Testis (tissue), 3 donors: ENCODE results near the gene UBE2E2. TPM values are rescaled to one million over a fixed set of nuclear protein-coding genes. Genes with fewer than 3 reads are reported as not detected.

ENCODE experiments used
- DNase-seq: peaks from one replicate; pipeline ENCODE4 v3.0.0-alpha.2; 2019
- H3K27ac ChIP-seq, 2 donors: fragments of 200-600 bp; sonication (generic); one replicate each; pipeline ENCODE4 v1.5.1; 2019
- H3K27me3 ChIP-seq: fragments of 200-600 bp; sonication (generic); one replicate; pipeline ENCODE4 v1.5.1; 2019
- H3K36me3 ChIP-seq: fragments of 200-600 bp; sonication (generic); one replicate; pipeline ENCODE4 v1.5.1; 2017; ENCODE audit warnings: low read depth; ENCODE audit errors: missing control alignments
- H3K4me1 ChIP-seq: fragments of 200-600 bp; sonication (generic); one replicate; pipeline ENCODE4 v1.5.1; 2019
- H3K4me3 ChIP-seq, 2 donors: fragments of 200-600 bp; sonication (generic); one replicate each; pipeline ENCODE4 v1.5.1; 2017 to 2019
- H3K9me3 ChIP-seq: fragments of 200-600 bp; sonication (generic); one replicate; pipeline ENCODE4 v1.5.1; 2017
- CTCF ChIP-seq, 3 experiments: fragments of 450-650 bp in 2 of 3; fragments of 200-600 bp in 1 of 3; sonication (generic) in 1 of 3; IDR thresholded peaks; one replicate each; pipeline ENCODE4 v1.5.1; 2016 to 2019; ENCODE audit warnings: antibody characterized with exemption in 3 of 3, mild to moderate bottlenecking in 2 of 3, moderate library complexity in 1 of 3
- POLR2A ChIP-seq: fragments of 450-650 bp; IDR thresholded peaks from one replicate; pipeline ENCODE4 v1.6.1; 2017; ENCODE audit warnings: antibody characterized with exemption, mild to moderate bottlenecking, moderate library complexity
- WGBS, 2 donors: methylation state at CpG; one replicate each; pipeline ENCODE4 v1.1.5; 2018; 5-methylcytosine and 5-hydroxymethylcytosine counted together
- intact Hi-C: fragments of 100-400 bp; cut with DNase I; formaldehyde crosslinking; loops from one replicate; pipeline ENCODE4 v1.15.1; 2023; ENCODE audit warnings: low total_unique reads
- polyA plus RNA-seq: library from polyadenylated mRNA; stranded (reverse); fragments of 350-450 nt; fragmentation: Illumina TruSeq; extraction: RNeasy Lipid Tissue Mini Kit (QIAGEN cat#74804); gene quantifications from one replicate; pipeline ENCODE4 v1.2.3, GENCODE V29; 2014; ENCODE audit warnings: low read depth, low replicate concordance; ENCODE audit not compliant: insufficient read depth
- total RNA-seq, 2 donors: library from RNA; depleted of rRNA; stranded (reverse); fragments of >200 nt; gene quantifications; one replicate each; pipeline ENCODE4 v1.2.3, GENCODE V29; 2016

UBE2E2 gene
- total and polyA plus RNA-seq, 3 donors from 2014 or later, result 45.5 to 94.2 (median 48.7) TPM

GRCh38 chr3:23602971-23603370 lies 399.8 kb downstream of the UBE2E2 start:
- H3K27ac ChIP-seq, result no peak overlapping the region
- 87 to 88% methylated on average over 9 of the region's 9 CpGs for WGBS, 2 donors
- intact Hi-C loops, result no loop called here
- H3K4me1 ChIP-seq, result peaks cover 11% of the 10 kb centered on the region
- no peaks in the 10 kb centered on the region for H3K27me3 ChIP-seq
- H3K36me3 ChIP-seq, result no peaks in the 10 kb centered on the region
- H3K9me3 ChIP-seq, result no peaks in the 10 kb centered on the region
- no peak for DNase-seq
- TF ChIP-seq POLR2A (no peak), CTCF (IDR thresholded peaks at IDR 0.05) (no peak)
- H3K4me3 ChIP-seq, result no peak overlapping the region

- 85 to 90% methylated on average over 8 of the region's 8 CpGs for WGBS, 2 donors
- H3K27ac ChIP-seq, result no peak overlapping the region
- H3K9me3 ChIP-seq, result no peaks in the 10 kb centered on the region
- DNase-seq, result no peak
- H3K4me1 ChIP-seq, result peaks cover 11% of the 10 kb centered on the region
- no peaks in the 10 kb centered on the region for H3K36me3 ChIP-seq
- TF ChIP-seq CTCF (IDR thresholded peaks at IDR 0.05) (no peak), POLR2A (no peak)
- no peaks in the 10 kb centered on the region for H3K27me3 ChIP-seq
- H3K4me3 ChIP-seq, result no peak overlapping the region
- intact Hi-C loops, result no loop called here
Observed at GRCh38 chr3:23607184-23607847, 404.2 kb downstream of the UBE2E2 start.

GRCh38 chr3:23608650-23609049 lies 405.5 kb downstream of the UBE2E2 start:
- peaks cover 11% of the 10 kb centered on the region for H3K4me1 ChIP-seq

GRCh38 chr3:23611737-23612295 lies 408.7 kb downstream of the UBE2E2 start:
- Histone ChIP-seq H3K27me3 (no peaks in the 10 kb centered on the region), H3K4me3 (peak overlapping the region in 1 of 2 donors; percentile 49), H3K9me3 (no peaks in the 10 kb centered on the region), H3K4me1 (peaks cover 11% of the 10 kb centered on the region), H3K36me3 (no peaks in the 10 kb centered on the region), H3K27ac (peak overlapping the region; percentile 59 to 68)
- 11 to 15% methylated on average over 13 of the region's 13 CpGs for WGBS, 2 donors
- DNase-seq, result peak; percentile 78
- intact Hi-C loops, result no loop called here
- TF ChIP-seq CTCF (IDR thresholded peaks at IDR 0.05) (no peak), POLR2A (no peak)

More at GRCh38 chr3:23608650-23609049, 405.5 kb downstream of the UBE2E2 start:
- Histone ChIP-seq H3K4me3 (no peak overlapping the region), H3K36me3 (no peaks in the 10 kb centered on the region), H3K27ac (no peak overlapping the region), H3K27me3 (no peaks in the 10 kb centered on the region), H3K9me3 (no peaks in the 10 kb centered on the region)
- intact Hi-C loops, result no loop called here
- DNase-seq, result no peak
- TF ChIP-seq CTCF (IDR thresholded peaks at IDR 0.05), result no peak
- TF ChIP-seq POLR2A, result no peak
- 87 to 95% methylated on average over 2 of the region's 2 CpGs for WGBS, 2 donors
